PC-3 (cell line): ENCODE data around the gene TMBIM1. TPM values are rescaled to one million over a fixed set of nuclear protein-coding genes. Genes with fewer than 3 reads are reported as not detected.

Source experiments
- ATAC-seq: fragments of 200-7000 bp; cut with Tn5 transposase; 2 replicates; pipeline ENCODE4 v1.9.1; 2020; ENCODE audit warnings: mild to moderate bottlenecking, moderate library complexity
- BruUV-seq: library from RNA; stranded (reverse); fragments of 400-500 nt; replicated peaks from 2 replicates; lab custom pipeline; 2021; lab: Mats Ljungman, UMichigan
- CTCF ChIA-PET: fragments of 300-600 bp; sonication (Branson Sonifier 250); formaldehyde crosslinking; loops from one replicate; lab custom pipeline; 2022; ENCODE audit warnings: antibody characterized with exemption; lab: Charles Lee
- POLR2A ChIA-PET: fragments of 300-600 bp; sonication (Branson Sonifier 250); formaldehyde crosslinking; loops from one replicate; lab custom pipeline; 2022; ENCODE audit warnings: antibody characterized with exemption; ENCODE audit not compliant: unreplicated experiment; lab: Charles Lee
- DNase-seq: peaks from one replicate; pipeline ENCODE4 v3.0.0-alpha.2; 2015
- H2AFZ ChIP-seq: fragments of 300-600 bp; sonication (generic); 2 replicates; pipeline ENCODE4 v1.6.0; 2016; ENCODE audit warnings: antibody characterized with exemption, low read length
- H3F3A ChIP-seq: fragments of 300-600 bp; sonication (generic); one replicate; pipeline ENCODE4 v1.6.0; 2017; ENCODE audit warnings: antibody characterized with exemption, low read length, control low read depth, mild to moderate bottlenecking; ENCODE audit not compliant: unreplicated experiment
- H3K27ac ChIP-seq: fragments of 300-600 bp; sonication (generic); 2 replicates; pipeline ENCODE4 v1.5.1; 2016; ENCODE audit warnings: mild to moderate bottlenecking, low read length
- H3K27me3 ChIP-seq: fragments of 300-600 bp; sonication (generic); 2 replicates; pipeline ENCODE4 v1.6.1; 2016; ENCODE audit warnings: low read length, mixed read lengths
- H3K36me3 ChIP-seq: fragments of 300-600 bp; sonication (generic); 2 replicates; pipeline ENCODE4 v1.6.1; 2016; ENCODE audit warnings: low read depth, mixed run types, low read length, mixed read lengths
- H3K4me1 ChIP-seq: fragments of 300-600 bp; sonication (generic); 2 replicates; pipeline ENCODE4 v1.5.1; 2016; ENCODE audit warnings: low read length; ENCODE audit not compliant: insufficient read depth
- H3K4me2 ChIP-seq: fragments of 300-600 bp; sonication (generic); 2 replicates; pipeline ENCODE4 v1.6.0; 2016; ENCODE audit warnings: low read length
- H3K4me3 ChIP-seq: fragments of 300-600 bp; sonication (generic); 2 replicates; pipeline ENCODE4 v1.5.1; 2016; ENCODE audit warnings: mild to moderate bottlenecking, low read length, mixed read lengths
- H3K79me2 ChIP-seq: fragments of 300-600 bp; sonication (generic); 2 replicates; pipeline ENCODE4 v1.6.1; 2017; ENCODE audit warnings: low read length, mixed read lengths
- H3K9ac ChIP-seq: fragments of 300-600 bp; sonication (generic); 2 replicates; pipeline ENCODE4 v1.6.0; 2016; ENCODE audit warnings: mild to moderate bottlenecking, low read length
- H3K9me2 ChIP-seq: fragments of 300-600 bp; sonication (generic); replicated peaks from 2 replicates; pipeline ENCODE4 v1.6.1; 2016; ENCODE audit warnings: mixed run types, low read length, mixed read lengths
- H3K9me3 ChIP-seq: fragments of 300-600 bp; sonication (generic); 2 replicates; pipeline ENCODE4 v1.6.1; 2016; ENCODE audit warnings: low read length, mixed read lengths
- H4K20me1 ChIP-seq: fragments of 300-600 bp; sonication (generic); 2 replicates; pipeline ENCODE4 v1.6.1; 2016; ENCODE audit warnings: low read length, mixed read lengths
- CTCF ChIP-seq: fragments of 300-600 bp; sonication (generic); conservative IDR thresholded peaks from 2 replicates; pipeline ENCODE4 v1.5.1; 2017; ENCODE audit warnings: antibody characterized with exemption, low read depth, mild to moderate bottlenecking, low read length
- EZH2 ChIP-seq: fragments of 300-600 bp; sonication (generic); IDR thresholded peaks from one replicate; pipeline ENCODE4 v1.6.1; 2017; ENCODE audit warnings: antibody characterized with exemption, mild to moderate bottlenecking, low read length; ENCODE audit not compliant: unreplicated experiment
- EZH2phosphoT487 ChIP-seq: fragments of 300-600 bp; sonication (generic); IDR thresholded peaks from 2 replicates; pipeline ENCODE4 v1.6.1; 2018; ENCODE audit warnings: mild to moderate bottlenecking, antibody characterized with exemption, low read length, borderline replicate concordance
- intact Hi-C: fragments of 100-400 bp; cut with micrococcal nuclease; formaldehyde crosslinking; loops from 2 replicates; pipeline ENCODE4 v1.9.0; 2023
- total RNA-seq: library from RNA; depleted of rRNA; stranded (reverse); fragments of >200 nt; gene quantifications from 2 replicates; pipeline ENCODE4 v1.2.3, GENCODE V29; 2014

TMBIM1 gene
- total RNA-seq, 1 experiment from 2014 or later: 45.0 TPM

DNA sequence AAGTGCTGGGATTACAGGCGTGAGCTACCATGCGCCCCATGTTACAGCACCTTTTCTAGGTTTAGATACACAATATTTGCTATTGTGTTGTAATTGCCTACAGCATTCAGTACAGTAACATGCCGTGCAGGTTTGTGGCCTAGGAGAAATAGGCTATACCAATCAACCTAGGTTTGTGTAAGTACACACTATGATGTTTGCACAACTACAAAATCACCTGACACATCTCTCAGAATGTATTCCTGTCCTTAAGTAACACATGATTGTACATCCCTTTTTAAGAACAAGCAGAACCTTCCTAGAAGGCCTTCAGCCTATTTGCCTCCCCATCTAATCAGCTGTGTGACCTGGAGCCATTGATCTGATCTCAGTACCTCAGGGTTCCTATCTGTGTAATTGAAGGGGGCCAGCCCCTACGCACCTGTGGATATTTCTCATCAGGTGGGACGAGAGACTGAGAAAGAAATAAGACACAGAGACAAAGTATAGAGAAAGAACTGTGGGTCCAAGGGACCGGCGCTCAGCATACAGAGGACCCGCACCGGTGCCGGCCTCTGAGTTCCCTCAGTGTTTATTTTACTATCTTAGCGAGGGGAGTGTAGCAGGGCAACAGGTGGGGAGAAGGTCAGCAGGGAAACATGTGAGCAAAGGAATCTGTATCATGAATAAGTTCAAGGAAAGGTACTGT, 18.7 kb upstream of the TMBIM1 start:
- no TSS peak for BruUV-seq
- intact Hi-C loops: no loop called here
- H3K36me3 ChIP-seq: no peaks in the 10 kb centered on the region
- no peaks in the 10 kb centered on the region for H3K4me1 ChIP-seq
- H3K4me3 ChIP-seq: no peak overlapping the region
- H3K79me2 ChIP-seq: no peaks in the 10 kb centered on the region
- CTCF ChIA-PET: no interaction called here
- no peak overlapping the region for H3K27ac ChIP-seq
- no peak for TF ChIP-seq CTCF
- TF ChIP-seq EZH2phosphoT487: no peak
- TF ChIP-seq EZH2: no peak
- H3K9me2 ChIP-seq: no peaks in the 10 kb centered on the region
- H3K4me2 ChIP-seq: no peak overlapping the region
- POLR2A ChIA-PET: no interaction called here
- H3K9me3 ChIP-seq: no peaks in the 10 kb centered on the region
- H4K20me1 ChIP-seq: no peaks in the 10 kb centered on the region
- no peaks in the 10 kb centered on the region for H3F3A ChIP-seq
- no peak overlapping the region for H2AFZ ChIP-seq
- no peak overlapping the region for H3K9ac ChIP-seq
- DNase-seq: no peak
- no peak for ATAC-seq
- no peaks in the 10 kb centered on the region for H3K27me3 ChIP-seq

- POLR2A ChIA-PET: interaction anchor here (0.6 kb wide), 1 partner anchor 21 kb away, joined by 3 read pairs; no protein-coding TSS in a partner anchor
Measured at GRCh38 chr2:218307415-218308090, 15.2 kb upstream of the TMBIM1 start.

More at GRCh38 chr2:218307415-218308090, 15.2 kb upstream of the TMBIM1 start:
- no peak for DNase-seq
- H3K36me3 ChIP-seq: no peaks in the 10 kb centered on the region
- no peaks in the 10 kb centered on the region for H3K79me2 ChIP-seq
- CTCF ChIA-PET: no interaction called here
- no peaks in the 10 kb centered on the region for H3K9me3 ChIP-seq
- intact Hi-C loops: no loop called here
- no peak for TF ChIP-seq EZH2phosphoT487
- TF ChIP-seq CTCF: no peak
- TF ChIP-seq EZH2: no peak
- no peak overlapping the region for H2AFZ ChIP-seq
- H3K4me1 ChIP-seq: no peaks in the 10 kb centered on the region
- H3K9me2 ChIP-seq: no peaks in the 10 kb centered on the region
- H3K4me2 ChIP-seq: no peak overlapping the region
- no peak overlapping the region for H3K27ac ChIP-seq
- H3K9ac ChIP-seq: no peak overlapping the region
- BruUV-seq: no TSS peak
- H3K27me3 ChIP-seq: no peaks in the 10 kb centered on the region
- H3F3A ChIP-seq: no peaks in the 10 kb centered on the region
- no peak for ATAC-seq
- H3K4me3 ChIP-seq: no peak overlapping the region
- no peaks in the 10 kb centered on the region for H4K20me1 ChIP-seq
